Activated T-cell treated with anti-CD3 and anti-CD28 coated beads for 1 hour (primary cell): ENCODE measurements around the gene SEMA4D.

ENCODE experiments used
- DNase-seq: peaks from one replicate; pipeline ENCODE4 v3.0.0-alpha.2; 2020; ENCODE audit warnings: low read depth

Gene SEMA4D

GRCh38 chr9:89313842-89314241, 184.1 kb downstream of the SEMA4D start:
- DNase-seq, result no peak

GRCh38 chr9:89312222-89312571, 185.7 kb downstream of the SEMA4D start:
- DNase-seq, result no peak

DNA sequence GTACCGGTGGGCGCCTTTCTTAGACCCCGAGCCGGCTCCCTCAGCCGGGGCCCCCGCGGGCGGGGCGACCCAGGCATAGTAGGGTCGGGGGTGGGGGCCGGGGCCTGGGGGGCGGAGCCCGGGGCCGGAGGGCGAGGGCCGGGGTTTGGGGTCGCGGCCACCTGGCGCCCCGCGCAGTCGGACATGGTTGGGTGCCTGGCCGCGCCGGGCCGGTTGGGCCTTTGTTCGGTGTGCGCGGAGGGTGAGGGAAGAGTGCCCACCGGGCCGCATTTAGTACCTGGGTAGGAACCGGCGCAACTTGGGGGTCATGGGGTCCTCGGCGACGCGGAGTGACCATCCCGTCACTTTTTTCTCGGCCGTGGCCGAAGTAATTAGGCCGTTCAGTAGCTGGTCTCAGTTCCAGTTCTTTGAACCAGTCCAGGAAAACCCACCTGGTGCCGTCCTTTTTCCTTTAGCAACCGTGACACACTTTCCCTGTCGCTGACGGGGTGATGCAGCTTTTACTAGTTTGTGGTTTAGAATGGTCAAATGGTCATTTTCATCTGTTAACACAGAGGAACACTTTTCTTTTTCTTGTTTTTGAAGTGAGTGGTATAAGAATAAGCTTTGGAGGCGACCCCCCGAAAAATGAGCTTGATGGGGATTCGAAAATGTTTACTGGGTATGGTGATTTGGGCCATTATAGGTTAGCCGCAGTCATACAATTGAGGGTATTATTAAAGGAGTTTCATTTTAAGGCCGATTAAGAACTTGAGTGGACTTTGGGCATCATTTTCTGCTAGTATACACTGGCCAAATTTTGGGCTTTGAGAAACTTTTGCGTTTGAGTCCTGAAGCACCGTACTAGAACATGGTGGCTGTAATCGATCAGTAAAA, 186.3 kb downstream of the SEMA4D start:
- DNase-seq, result no peak
